ENCODE results near the gene LBHD2.

GRCh38 chr14:103041464-103041863 lies 42.5 kb upstream of the LBHD2 start:
- TF ChIP-seq, protein P1, sequence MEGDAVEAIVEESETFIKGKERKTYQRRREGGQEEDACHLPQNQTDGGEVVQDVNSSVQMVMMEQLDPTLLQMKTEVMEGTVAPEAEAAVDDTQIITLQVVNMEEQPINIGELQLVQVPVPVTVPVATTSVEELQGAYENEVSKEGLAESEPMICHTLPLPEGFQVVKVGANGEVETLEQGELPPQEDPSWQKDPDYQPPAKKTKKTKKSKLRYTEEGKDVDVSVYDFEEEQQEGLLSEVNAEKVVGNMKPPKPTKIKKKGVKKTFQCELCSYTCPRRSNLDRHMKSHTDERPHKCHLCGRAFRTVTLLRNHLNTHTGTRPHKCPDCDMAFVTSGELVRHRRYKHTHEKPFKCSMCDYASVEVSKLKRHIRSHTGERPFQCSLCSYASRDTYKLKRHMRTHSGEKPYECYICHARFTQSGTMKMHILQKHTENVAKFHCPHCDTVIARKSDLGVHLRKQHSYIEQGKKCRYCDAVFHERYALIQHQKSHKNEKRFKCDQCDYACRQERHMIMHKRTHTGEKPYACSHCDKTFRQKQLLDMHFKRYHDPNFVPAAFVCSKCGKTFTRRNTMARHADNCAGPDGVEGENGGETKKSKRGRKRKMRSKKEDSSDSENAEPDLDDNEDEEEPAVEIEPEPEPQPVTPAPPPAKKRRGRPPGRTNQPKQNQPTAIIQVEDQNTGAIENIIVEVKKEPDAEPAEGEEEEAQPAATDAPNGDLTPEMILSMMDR (IDR thresholded peaks at IDR 0.05): no peak
- no peak for TF ChIP-seq SIN3A (IDR thresholded peaks at IDR 0.05; ENCODE audit: borderline replicate concordance, insufficient read depth, low read depth, low read length)
- TF ChIP-seq POLR2AphosphoS5 (IDR thresholded peaks at IDR 0.05; ENCODE audit: low read depth, low read length): no peak
- no peak for TF ChIP-seq TCF7L2 (IDR thresholded peaks at IDR 0.05; ENCODE audit: low read depth, low read length)
- TF ChIP-seq REST (IDR thresholded peaks at IDR 0.05; ENCODE audit: insufficient read depth in 1 of 2, low read depth in 2 of 2, low read length in 1 of 2): no peak

Data from Panc1 (cell line).